Motor neuron (in vitro differentiated cells): ENCODE results near the gene NFYC. TPM values are rescaled to one million over a fixed set of nuclear protein-coding genes. Genes with fewer than 3 reads are reported as not detected.

Experiments used
- ATAC-seq, 8 experiments: fragments of 200-7000 bp; cut with Tn5 transposase; replicated peaks in 6 of 8; 2 replicates each; pipeline ENCODE4 v1.8.0; 2021; ENCODE audit warnings: mild to moderate bottlenecking in 8 of 8, moderate library complexity in 8 of 8
- H3K27ac ChIP-seq, 2 donors: fragments of 250-450 bp; sonication (Bioruptor Pico); 2 replicates each; pipeline ENCODE4 v1.9.0; 2021; ENCODE audit warnings: antibody characterized with exemption in 2 of 2, mild to moderate bottlenecking in 2 of 2, moderate library complexity in 1 of 2
- H3K4me1 ChIP-seq, 2 donors: fragments of 250-450 bp; sonication (Bioruptor Pico); replicated peaks in 1 of 2; 2 replicates each; pipeline ENCODE4 v1.6.1; 2021; ENCODE audit warnings: antibody characterized with exemption in 2 of 2, mild to moderate bottlenecking in 2 of 2, moderate library complexity in 1 of 2
- H3K4me3 ChIP-seq, 5 donors: fragments of 250-450 bp; sonication (Bioruptor Pico); 2 replicates each; pipeline ENCODE4 v1.9.0; 2021; ENCODE audit warnings: antibody characterized with exemption in 5 of 5, mild to moderate bottlenecking in 5 of 5, moderate library complexity in 4 of 5
- WGBS, 10 experiments: fragments of 450-650 bp; shearing (Covaris generic); methylation state at CpG; one replicate each; pipeline ENCODE4 v1.0.0; 2022; 5-methylcytosine and 5-hydroxymethylcytosine counted together
- in situ Hi-C, 9 experiments: fragments of 400-800 bp; cut with MboI; loops; one replicate each; pipeline ENCODE4 v1.15.0; 2021; ENCODE audit warnings: low sequenced_read_pairs in 9 of 9, low pct_unique_long_range_greater_than_20kb in 2 of 9; ENCODE audit not compliant: unreplicated experiment in 9 of 9
- total RNA-seq, 8 experiments: library from RNA; unstranded; fragments of 300-600 nt; gene quantifications; 2 replicates each; pipeline versions ENCODE4 v1.2.3 to v1.2.4, GENCODE V29; 2022

Gene NFYC
- total RNA-seq, 8 experiments from 2014 or later: 30.0 to 83.7 (median 65.7) TPM

DNA sequence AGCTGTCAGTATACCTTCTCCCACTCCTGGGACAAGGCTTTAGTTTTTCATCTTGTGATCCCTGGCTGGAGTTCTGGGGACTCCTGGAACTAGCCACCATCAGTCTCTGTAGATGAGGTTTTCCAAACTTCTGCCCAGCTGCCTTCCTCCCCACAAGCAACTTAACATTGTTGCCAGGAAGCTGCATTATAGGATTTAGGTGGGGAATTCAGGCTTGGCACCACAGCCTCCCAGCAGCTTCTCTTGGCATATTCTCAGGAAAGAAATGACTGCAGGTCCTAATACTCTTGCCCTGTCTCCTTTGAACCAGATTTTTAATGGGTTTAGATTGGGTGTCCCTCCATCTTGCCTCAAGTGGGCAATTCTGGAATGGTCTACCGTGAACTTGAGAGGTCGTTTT lies 73.5 kb downstream of the NFYC start:
- WGBS, 10 experiments: 45 to 92% (median 84%) methylated on average over 2 of the region's 2 CpGs; no CpG with 5 or more reads in 7 of the 10 experiments

DNA sequence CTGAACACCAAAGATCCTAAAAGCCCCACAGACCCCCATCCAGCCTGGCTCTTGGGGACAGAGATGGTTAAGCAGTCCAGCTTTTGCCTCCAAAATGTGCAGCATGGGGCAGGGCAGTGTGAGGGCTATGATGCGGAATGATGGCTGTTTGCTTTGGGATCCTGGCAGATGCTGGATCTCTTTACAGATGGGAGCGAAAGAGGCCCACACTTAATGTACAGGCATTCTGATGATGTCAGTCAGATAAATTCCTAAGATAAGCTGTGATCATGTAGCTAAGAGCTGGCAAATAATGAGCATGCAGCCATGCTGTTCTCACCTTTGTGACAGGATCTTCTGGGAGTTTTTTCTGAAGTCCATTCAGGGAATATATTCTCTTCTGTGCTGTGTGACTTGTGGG lies 74.5 kb downstream of the NFYC start:
- in situ Hi-C loops: loop anchor here in 2 of 9 experiments (25.0 kb wide), 2 partner anchors 154 to 171 kb away; no protein-coding TSS in a partner anchor
- ATAC-seq: no peak
- peaks cover 0 to under 1% of the 10 kb centered on the region in 2 donors for H3K4me1 ChIP-seq
- H3K4me3 ChIP-seq: no peak overlapping the region
- WGBS, 10 experiments: 94 to 100% (median 100%) methylated on average over 1 to 2 of the region's 2 CpGs; no CpG with 5 or more reads in 4 of the 10 experiments
- no peak overlapping the region for H3K27ac ChIP-seq

More for the DNA sequence above, 73.5 kb downstream of the NFYC start:
- no peak overlapping the region for H3K4me3 ChIP-seq
- no peaks in the 10 kb centered on the region for H3K4me1 ChIP-seq
- in situ Hi-C loops: loop anchor here in 2 of 9 experiments (25.0 kb wide), 2 partner anchors 153 to 172 kb away; no protein-coding TSS in a partner anchor
- no peak overlapping the region for H3K27ac ChIP-seq
- no peak for ATAC-seq

DNA sequence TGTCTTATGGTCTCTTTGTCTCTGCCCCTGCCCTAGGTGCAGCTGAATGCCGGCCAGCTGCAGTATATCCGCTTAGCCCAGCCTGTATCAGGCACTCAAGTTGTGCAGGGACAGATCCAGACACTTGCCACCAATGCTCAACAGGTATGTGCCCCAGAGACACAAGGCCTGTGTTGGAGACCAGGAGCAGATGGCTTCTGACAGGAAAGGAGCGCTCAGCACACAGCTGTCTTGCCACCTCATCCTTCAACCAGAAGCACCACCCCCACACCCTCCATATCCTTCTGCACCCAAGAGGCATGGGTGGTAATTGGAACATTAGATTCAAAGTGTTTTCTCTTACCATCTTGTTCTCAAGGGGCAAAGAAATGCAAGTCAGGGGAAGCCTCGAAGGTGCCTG lies 75.1 kb downstream of the NFYC start:
- H3K27ac ChIP-seq: no peak overlapping the region
- peaks cover 0 to 6% of the 10 kb centered on the region in 2 donors for H3K4me1 ChIP-seq
- no peak for ATAC-seq
- 80 to 100% (median 96%) methylated on average over 1 to 4 of the region's 4 CpGs; no CpG with 5 or more reads in 4 of the 10 experiments for WGBS, 10 experiments
- in situ Hi-C loops: loop anchor here in 2 of 9 experiments (25.0 kb wide), 2 partner anchors 154 to 171 kb away; no protein-coding TSS in a partner anchor
- no peak overlapping the region for H3K4me3 ChIP-seq

DNA sequence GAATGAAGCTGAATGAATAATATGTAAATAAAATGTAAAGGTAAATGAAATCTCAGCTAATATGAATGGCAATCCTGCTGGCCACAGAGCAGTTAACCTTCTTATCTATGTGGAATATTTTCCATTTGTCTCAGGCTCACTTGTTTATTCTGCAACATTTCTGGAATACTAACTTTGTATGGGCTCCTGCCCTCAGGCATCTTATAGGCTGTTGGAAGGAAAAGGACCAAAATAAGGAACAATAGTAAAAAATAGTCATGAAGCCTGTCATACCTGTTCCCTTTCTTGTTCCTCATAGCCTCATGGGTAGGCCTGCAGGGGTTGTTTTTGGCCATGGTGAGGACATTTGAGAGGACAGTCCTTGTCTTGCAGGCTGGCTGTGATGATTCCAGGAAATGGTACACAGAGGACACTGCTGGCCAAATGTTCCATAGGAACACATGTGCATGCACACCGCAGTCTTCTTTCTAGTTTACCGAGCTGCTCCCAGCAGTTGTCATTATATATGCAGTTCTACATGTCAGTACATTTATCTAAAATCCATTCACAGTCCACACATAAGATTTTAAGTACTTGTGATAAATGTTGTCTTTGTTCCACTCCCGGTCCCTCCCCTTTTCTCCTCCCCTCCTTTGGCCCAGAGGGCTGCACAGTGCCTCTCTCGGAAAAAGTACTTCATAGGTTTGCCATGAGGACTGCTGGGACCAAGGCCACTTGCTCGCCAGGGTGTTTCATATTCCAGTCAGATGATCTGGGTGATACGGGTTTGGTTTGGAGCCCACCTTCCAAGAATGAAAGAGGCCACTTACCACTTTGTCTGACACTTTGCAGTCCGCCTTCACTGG lies 76.9 kb downstream of the NFYC start:
- Histone ChIP-seq H3K4me1 (peaks cover 0 to 6% of the 10 kb centered on the region in 2 donors), H3K27ac (no peak overlapping the region), H3K4me3 (no peak overlapping the region)
- in situ Hi-C loops: loop anchor here in 2 of 9 experiments (25.0 kb wide), 2 partner anchors 156 to 169 kb away; no protein-coding TSS in a partner anchor
- 50 to 100% (median 95%) methylated on average over 2 to 6 of the region's 7 CpGs; no CpG with 5 or more reads in 2 of the 10 experiments for WGBS, 10 experiments
- ATAC-seq: no peak

DNA sequence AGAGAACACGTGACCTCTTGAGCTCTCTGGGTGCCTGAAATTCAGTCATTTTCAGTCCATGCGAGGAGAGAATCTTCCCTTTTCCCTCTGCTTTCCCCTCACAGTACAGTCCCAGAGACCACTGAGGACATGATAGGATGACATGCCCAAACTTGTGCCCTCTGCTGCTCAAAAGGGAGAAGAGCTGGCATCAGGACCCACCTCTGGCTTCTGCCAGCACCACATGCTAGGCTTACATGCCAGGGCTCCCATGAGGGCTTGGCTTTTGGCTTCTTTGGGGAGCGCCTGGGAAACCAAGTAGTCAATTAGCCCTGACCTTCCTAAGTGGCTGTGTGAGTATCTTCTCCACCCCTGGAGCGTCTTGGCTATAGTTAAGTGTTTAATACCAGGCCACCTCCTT lies 78.3 kb downstream of the NFYC start:
- H3K27ac ChIP-seq: no peak overlapping the region
- in situ Hi-C loops: loop anchor here in 2 of 9 experiments (25.0 kb wide), 2 partner anchors 158 to 167 kb away; no protein-coding TSS in a partner anchor
- peak in 3 of 8 experiments; percentile 15 to 52 (median 33) for ATAC-seq
- H3K4me1 ChIP-seq: peaks cover 2 to 6% of the 10 kb centered on the region in 2 donors
- H3K4me3 ChIP-seq: no peak overlapping the region
- WGBS, 10 experiments: 71 to 100% (median 86%) methylated on average over 1 to 4 of the region's 4 CpGs; no CpG with 5 or more reads in 3 of the 10 experiments

DNA sequence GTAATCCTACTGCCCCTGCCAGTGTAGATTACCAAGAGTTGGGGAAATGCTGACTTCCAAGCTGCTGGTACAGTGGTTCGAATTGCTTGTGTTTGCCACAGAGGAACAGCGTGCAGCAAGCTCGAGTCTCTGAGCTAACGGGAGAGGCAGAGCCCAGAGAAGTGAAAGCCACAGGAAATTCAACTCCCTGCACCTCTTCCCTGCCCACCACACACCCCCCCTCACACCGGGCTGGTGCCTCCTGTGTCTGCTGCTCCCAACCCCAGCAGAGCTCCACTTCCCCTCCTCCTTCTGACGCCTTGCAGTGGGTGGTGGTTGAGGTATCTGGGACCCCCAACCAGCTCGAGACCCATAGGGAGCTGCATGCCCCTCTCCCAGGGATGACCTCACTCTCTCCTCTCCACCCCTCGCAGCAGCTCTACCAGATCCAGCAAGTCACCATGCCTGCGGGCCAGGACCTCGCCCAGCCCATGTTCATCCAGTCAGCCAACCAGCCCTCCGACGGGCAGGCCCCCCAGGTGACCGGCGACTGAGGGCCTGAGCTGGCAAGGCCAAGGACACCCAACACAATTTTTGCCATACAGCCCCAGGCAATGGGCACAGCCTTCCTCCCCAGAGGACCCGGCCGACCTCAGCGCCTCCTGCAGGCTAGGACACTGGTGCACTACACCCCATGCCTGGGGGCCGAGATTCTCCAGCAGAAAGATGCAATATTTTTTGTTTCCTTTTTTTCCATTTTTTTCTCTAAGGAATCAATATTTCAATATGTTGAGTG lies 79.0 kb downstream of the NFYC start:
- H3K27ac ChIP-seq: no peak overlapping the region
- WGBS, 10 experiments: 0 to 100% (median 86%) methylated on average over 1 to 14 of the region's 18 CpGs; no CpG with 5 or more reads in 1 of the 10 experiments
- H3K4me1 ChIP-seq: peaks cover 2 to 6% of the 10 kb centered on the region in 2 donors
- H3K4me3 ChIP-seq: no peak overlapping the region
- peak in 2 of 8 experiments; percentile 10 to 19 for ATAC-seq
- in situ Hi-C loops: loop anchor here in 2 of 9 experiments (25.0 kb wide), 2 partner anchors 158 to 167 kb away; no protein-coding TSS in a partner anchor

DNA sequence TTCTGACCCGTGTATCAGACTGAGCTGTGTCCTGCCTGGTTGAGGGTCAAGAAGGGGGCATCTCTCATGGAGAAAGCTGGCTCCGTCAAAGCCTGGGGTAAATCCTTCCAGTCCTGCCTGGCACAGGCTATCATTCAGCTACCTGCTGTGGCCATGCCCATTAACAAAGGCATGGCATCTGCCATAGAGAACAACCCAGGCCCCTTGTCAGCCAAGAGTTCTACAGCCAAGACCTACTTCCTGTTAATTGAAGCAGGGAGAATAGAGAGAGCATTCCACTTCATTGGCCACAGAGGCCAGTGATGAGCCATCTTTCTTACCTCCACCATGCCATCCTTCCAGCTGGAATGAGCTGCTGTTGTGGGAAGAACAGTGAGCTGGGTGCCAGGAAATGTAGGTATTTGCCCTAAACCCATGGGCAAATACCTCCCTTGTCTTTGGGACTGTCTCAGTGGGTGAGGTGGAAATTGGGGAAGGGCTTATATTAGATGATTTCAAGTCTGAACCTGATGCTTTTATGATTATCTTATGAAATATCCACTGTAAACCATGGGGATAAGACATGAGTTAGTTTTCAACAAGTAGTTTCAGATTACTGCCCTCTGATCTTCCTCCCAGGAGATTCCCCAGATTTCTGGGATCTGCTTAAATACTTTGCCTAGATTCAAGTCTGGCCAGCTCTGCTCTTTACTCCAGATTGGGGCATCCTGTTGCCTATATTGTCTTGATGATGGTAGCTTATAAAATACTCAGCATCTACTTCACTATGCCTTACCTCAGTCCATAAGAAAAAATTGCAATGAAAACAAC lies 80.8 kb downstream of the NFYC start:
- no peak for ATAC-seq
- H3K27ac ChIP-seq: no peak overlapping the region
- WGBS, 10 experiments: 60 to 100% (median 100%) methylated on average over 1 to 2 of the region's 2 CpGs; no CpG with 5 or more reads in 4 of the 10 experiments
- in situ Hi-C loops: loop anchor here in 2 of 9 experiments (25.0 kb wide), 2 partner anchors 160 to 165 kb away; no protein-coding TSS in a partner anchor
- H3K4me1 ChIP-seq: peaks cover 2 to 6% of the 10 kb centered on the region in 2 donors
- H3K4me3 ChIP-seq: no peak overlapping the region

DNA sequence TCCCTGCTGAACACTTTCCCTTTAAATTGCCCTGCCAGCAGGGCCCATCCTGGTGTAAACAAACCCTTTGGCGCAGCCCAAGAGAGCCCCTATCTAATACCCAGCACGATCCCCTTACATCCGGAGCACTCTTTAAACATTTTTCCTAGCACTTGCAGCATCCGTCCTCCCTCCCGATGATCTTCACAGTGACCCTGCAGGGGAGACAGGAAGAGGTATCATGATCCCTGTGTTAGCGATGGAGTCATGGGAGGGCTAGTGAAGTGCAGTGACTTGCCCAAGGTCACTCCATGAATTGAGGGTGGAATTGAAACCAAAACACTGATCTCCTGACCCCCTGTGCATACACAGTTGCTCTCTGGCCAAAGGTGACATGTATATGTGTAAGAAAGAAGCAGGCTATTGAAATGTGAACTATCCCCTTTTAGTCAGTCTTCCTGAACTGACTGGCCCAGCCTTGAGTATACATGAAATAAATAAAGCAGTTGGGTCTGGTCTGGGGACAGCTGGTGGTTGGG lies 82.3 kb downstream of the NFYC start:
- Histone ChIP-seq H3K27ac (no peak overlapping the region), H3K4me1 (peaks cover 2 to 6% of the 10 kb centered on the region in 2 donors), H3K4me3 (no peak overlapping the region)
- in situ Hi-C loops: loop anchor here in 2 of 9 experiments (25.0 kb wide), 2 partner anchors 162 to 163 kb away; no protein-coding TSS in a partner anchor
- 53 to 100% (median 57%) methylated on average over 1 to 6 of the region's 6 CpGs; no CpG with 5 or more reads in 5 of the 10 experiments for WGBS, 10 experiments
- ATAC-seq: peak in 1 of 8 experiments; percentile 5

DNA sequence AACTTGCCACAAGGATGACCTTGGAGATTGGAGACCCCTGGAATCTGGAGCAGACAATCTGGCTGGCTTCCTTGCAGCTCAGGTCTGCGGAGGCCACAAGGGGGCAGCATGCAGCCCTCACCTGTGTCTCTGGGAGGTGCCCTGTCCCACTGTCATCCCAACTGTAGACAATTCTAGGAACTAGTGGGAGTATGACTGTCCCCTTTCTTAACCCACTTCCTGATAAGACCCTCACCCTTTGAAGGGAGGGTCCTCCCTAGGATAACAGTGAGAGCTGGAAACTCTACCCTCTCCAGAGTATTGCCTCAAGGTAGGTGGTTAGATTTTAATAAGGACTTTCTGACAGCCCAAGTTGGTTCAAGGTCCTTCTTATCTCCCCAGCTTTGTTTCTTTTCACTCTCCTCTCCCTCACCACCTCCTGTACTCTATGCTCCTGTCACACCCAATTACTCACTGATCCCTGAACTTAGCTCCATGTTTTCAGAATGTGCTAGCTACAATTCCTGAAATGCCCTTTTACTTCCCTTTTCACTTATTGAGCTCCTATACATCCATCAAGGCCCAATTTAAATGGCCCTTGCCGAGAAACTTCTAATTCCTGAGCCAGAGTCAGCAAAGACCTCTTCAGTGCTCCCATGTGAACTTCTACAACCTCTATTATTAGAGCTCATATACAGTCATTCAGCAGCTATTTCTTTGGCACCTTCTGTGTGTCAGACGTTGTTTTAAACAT lies 82.9 kb downstream of the NFYC start:
- Histone ChIP-seq H3K4me3 (no peak overlapping the region), H3K27ac (no peak overlapping the region), H3K4me1 (peaks cover 2 to 6% of the 10 kb centered on the region in 2 donors)
- peak; percentile 61 to 86 (median 70) for ATAC-seq
- in situ Hi-C loops: loop anchor here in 2 of 9 experiments (25.0 kb wide), 2 partner anchors 162 to 163 kb away; no protein-coding TSS in a partner anchor
- 0 to 100% (median 30%) methylated on average over 1 to 3 of the region's 3 CpGs for WGBS, 10 experiments

DNA sequence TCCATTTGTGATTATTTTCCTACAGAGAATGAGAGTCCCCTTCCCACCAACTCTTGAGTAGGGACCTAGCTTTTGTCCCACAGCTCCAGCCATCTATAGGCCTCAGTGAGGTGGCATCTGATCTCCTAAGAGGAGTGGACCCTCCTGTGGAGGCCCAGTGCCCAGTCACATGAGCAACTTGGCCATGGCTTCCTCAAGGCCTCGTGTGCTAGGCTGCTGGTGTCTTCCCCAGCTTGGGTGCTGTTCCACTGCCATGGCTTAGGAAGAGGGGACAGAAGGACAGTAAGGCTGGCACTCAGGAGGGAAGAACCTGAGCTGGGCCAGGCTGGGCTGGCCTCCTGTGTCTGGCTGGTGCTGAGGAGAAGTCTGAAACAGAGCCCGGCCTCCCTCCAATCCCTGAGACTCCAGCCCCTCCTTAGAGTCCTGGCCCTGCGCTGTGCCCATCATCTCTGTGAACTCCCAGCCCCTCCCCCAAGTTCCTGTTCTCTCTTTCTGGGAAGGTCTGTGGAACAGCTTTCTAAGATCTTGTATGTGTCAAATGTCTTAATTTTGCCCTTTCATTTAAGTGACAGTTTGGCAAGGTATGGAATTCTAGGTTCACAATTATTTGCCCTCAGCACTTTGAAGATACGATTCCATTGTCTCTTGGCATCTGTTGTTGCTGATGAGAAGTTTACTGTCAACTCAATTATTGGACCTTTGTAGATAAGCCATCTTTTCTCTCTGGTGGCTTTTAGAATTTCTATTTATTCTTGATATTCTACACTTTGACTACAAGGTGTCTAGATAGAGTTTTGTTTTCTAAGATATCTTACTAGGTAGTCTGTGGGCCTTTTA lies 85.0 kb downstream of the NFYC start:
- in situ Hi-C loops: no loop called here
- no peak for ATAC-seq
- WGBS, 10 experiments: 87 to 100% (median 96%) methylated on average over 1 to 4 of the region's 4 CpGs; no CpG with 5 or more reads in 3 of the 10 experiments

More for the DNA sequence above, 85.0 kb downstream of the NFYC start:
- H3K4me1 ChIP-seq: peaks cover under 1 to 9% of the 10 kb centered on the region in 2 donors
- no peak overlapping the region for H3K4me3 ChIP-seq
- no peak overlapping the region for H3K27ac ChIP-seq
